HG03095 (cell line): ENCODE results near the gene MTURN.

Source experiments
- ATAC-seq: cut with Tn5 transposase; IDR thresholded peaks from one replicate; pipeline ENCODE4 v1.9.1; 2021; ENCODE audit warnings: moderate library complexity; ENCODE audit not compliant: unreplicated experiment

Gene MTURN

GRCh38 chr7:30159163-30159562 lies 24.4 kb downstream of the MTURN start:
- peak; percentile 38 for ATAC-seq

DNA sequence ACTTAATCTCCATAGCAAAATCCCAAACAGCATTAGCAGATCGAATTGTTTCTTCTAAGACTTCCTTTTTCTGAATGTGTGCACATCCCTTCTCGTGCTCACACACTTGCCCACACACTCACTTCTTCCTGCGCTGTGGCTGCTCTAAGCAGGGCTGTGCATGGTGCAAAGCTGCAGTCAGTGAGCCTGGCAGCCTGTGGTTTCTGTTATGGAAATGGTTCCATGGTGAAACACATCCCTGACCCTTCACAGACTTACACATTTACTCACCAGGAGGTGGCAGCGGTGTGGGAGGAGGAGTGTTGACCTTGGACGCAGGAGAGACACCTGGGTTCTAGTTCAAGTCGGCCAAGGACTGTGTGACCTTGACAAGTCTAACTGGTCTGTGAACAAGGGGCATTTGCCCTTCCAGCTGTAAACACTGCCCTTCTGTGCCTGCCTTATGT lies 24.9 kb downstream of the MTURN start:
- ATAC-seq = no peak

- no peak for ATAC-seq
Measured at GRCh38 chr7:30160329-30160728, 25.5 kb downstream of the MTURN start.

- no peak for ATAC-seq
Measured at GRCh38 chr7:30162133-30162532, 27.3 kb downstream of the MTURN start.

- ATAC-seq = no peak
Measured at GRCh38 chr7:30162622-30163124, 27.9 kb downstream of the MTURN start.

DNA sequence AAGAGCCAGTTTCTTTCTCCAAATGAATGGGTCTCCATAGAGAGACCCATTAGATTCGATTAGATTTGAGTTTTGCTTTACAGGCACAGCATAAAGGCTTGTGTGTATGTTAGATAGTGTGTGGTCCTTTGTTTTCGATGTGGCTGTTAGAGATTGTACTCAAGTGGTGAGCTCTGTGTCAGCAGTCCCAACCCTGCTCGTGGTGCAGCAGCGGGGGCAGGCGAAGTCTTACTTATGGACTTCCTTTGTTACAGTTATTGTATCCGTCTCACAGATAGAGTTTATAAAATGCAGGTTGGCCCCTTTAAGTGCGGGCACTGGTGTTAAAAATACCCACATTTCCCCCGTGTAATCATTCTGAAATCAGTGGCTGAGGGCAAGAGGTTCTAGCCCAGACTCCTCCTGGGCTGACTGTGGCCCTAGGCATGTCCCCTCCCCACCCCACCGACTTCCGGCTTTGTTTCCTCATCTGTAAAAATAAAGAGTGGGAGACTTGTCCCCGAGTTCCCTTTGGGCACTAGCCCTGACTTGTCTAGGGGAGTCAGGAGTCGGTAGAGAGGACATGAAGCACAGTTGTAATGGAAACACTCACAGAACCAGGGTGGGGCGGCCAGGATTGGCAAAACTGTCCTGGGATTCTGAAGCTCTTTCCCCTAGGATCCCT lies 28.6 kb downstream of the MTURN start:
- no peak for ATAC-seq

GRCh38 chr7:30164567-30164966 lies 29.8 kb downstream of the MTURN start:
- ATAC-seq = no peak

DNA sequence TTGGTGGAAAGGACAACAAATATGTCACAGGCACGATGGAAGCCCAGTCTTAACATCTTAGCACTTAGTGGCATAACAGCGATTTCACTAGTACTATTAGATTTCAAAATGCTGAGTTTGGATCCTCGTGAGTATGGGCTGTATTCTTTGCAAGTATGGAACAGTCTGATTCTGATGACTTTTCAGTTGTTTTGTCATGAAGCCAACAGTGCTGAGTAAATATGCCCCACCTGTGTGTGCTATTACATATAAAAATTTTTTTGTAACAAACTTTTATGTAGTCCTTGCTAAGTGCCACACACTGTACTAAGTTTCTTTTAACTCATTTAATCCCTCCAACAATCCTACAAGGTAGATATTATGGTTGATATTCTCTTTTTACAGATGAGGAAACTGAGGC lies 30.8 kb downstream of the MTURN start:
- ATAC-seq = no peak

DNA sequence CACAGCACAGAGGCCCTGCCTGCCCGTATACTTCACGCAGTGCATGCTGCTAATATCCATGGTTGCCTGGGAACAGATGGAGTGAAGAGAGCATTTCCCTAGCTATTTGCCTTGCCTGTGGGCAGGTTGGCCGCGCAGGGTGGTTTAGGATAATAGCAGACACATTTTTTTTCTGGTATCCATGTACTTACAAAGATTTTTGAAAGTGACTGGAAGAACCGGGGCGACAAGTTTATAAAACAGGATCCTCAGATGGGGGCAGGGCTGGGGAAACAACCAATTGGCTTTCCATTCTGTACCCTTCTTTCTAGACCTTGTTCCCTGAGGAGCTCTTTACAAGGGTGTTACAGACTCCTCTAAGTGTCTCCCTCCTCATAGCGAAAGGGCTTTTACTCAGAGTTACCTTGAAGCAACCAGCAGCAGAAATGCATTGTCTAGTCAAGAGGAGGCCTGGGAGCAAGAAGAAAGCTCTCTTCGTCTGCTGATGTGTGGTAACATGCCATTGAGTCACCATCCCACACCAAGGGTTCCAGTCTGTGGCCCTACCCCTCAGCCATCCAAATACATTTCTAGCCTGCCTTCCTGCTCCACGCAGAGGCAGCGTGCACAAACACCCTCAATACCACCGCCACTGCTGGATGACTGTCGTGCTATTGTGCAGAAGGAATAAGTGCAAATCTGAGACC lies 31.5 kb downstream of the MTURN start:
- ATAC-seq = no peak

GRCh38 chr7:30166841-30167235 lies 32.1 kb downstream of the MTURN start:
- no peak for ATAC-seq

DNA sequence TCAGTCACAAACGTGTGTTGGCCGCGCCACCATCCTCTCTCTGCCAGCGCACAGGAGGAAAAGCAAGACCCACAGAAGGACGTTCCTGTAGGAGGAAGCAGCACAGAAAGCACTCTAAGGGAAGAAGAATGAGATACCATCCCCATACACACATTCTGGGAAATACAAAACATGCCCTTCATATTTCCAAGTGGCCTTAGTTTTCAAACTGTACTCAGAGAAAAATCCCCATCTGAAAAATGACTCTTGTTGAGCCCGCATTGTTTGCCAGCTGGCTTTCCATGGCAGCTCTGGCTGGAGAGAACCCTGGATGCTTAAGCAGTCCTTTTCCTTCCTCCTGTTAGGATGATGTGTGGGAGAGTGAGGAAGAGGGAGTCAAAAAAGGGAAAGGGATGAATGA lies 33.1 kb downstream of the MTURN start:
- no peak for ATAC-seq

GRCh38 chr7:30168835-30169573 lies 34.2 kb downstream of the MTURN start:
- no peak for ATAC-seq

GRCh38 chr7:30169579-30169978 lies 34.8 kb downstream of the MTURN start:
- no peak for ATAC-seq

GRCh38 chr7:30170476-30171205 lies 35.9 kb downstream of the MTURN start:
- no peak for ATAC-seq

DNA sequence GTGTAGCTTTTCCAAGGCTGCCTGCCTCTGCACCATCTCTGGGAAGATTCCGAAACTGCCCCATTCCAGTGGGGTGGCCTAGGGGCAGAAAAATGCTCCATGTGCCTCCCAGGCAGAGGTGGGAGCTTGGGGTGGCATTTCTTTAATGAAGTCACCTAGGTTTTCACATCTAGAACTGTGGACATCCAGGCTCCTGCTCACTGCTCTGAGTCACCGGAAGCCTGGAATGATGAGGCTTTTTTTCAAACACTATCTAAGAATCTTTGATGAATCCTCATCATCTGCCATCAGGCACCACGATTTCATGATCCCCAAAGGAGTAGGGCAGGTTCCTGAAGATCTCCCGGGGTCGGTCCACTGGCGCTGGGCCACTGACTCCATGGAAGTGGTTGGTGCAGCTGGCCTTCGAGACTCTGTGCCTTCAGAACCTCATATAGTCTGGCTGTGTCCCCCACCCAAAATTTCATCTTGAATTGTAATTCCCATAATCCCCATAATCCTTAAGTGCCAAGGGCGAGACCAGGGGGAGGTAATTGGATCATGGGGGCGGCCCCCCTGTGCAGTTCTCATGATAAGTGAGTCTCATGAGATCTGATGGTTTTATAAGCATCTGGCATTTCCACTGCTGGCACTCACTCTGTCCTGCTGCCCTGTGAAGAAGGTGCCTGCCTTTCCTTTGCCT lies 37.1 kb downstream of the MTURN start:
- no peak for ATAC-seq

DNA sequence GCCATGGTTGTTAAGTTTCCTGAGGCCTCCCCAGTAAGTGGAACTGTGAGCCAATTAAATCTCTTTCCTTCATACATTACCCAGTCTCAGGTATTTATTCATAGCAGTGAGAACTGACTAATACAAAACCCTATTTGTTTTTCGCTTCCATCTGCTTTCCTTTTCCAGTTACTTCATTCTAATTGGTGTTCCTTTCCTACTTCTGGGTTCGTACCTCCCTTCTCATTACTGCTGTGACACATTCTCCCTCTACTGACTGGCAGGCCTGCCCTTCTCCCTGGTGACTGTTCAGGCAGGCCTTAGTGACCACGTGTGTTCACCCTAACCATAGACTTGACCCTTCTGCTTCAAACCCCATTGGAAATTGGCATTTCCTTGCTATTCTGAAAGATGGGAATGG lies 37.7 kb downstream of the MTURN start:
- ATAC-seq = no peak

DNA sequence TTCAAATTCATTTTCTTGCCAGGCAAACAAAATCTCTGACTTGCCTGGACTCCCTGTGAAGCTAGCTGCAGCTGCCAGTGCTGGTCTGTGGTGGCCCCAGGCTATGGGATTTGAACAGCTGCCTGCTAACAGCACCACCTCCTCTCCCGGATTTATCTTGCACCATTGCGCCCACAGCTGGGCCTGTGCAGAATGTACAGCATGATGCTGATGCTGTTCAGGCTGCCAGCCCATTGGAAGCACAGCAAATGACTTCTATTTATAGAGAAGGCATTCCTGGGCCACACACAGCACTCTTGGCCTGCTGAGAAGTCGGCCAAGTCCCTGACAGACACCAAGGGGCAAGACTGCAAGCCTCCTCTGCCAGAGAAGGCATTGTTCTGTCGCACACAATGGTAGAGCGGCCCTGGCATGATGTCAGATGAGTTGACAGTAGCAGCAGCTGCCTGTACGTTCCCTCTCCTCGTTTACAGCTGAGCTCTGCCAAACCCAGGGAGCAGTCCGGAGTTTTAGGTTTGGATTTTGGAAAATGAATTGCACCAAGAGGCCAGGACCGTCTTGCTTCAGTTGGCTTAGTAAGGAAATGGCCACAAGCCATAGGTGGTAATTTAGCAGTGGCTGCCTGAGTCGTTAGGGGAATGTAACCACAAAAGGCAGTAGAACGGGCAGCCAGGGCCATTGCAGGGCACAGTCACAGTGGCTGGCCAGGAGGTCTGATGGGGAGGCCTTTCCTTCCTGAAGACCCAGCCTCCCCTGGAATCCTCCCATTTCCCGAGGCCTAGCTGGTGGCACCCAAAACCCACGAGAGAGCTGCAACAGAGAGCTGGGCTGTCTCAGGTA lies 38.5 kb downstream of the MTURN start:
- ATAC-seq = no peak

DNA sequence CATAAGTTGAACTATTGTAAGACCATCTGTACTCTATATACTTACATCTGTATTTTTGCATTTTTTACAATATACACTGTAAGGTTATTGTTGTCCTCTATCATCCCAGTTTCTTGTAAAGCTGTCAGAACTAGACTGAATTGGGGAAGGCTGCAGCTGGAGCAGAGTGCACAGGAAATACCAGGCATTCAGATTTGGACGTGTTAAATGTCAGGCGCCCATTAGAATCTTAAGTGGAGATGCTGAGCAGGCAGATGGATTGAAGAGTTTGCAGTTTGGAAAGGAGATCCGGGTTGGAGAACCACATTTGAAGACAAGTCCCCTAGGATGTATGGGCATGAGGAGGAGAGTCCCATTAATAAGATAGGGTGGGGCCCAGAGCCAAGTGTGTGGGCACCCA lies 40.4 kb downstream of the MTURN start:
- no peak for ATAC-seq

- ATAC-seq = no peak
Measured at GRCh38 chr7:30175636-30176147, 40.9 kb downstream of the MTURN start.
